ENCODE measurements around the gene HID1.
"Not testable (repeated sequence)": the region's sequence is repeated elsewhere in the genome, so short reads cannot be mapped to it uniquely, and the experiment has no call there.

HID1 gene

DNA sequence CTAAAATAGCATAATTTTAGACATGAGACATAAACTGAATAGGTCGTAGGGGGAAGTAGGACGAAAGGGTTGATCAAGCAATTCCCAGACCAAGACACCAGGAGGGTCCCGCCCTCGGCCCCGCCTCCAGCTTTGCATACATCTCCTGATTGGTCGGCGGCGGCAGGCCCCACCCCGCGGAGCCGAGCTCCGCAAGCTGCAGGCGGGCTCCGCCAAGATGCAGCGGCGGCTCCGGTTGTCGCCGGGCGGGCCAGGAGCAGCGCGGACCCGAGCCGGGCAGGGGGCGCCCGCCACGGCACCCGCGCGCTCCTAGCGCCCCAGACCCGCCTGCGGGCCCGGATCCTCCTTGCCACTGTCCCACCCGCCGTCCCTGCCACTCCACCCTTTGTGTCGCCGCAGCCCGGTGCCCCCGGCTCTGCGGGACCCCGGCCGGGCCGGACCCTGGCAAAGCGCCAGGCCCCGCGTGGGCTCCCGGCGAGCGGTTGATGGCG is 14.9 kb upstream of the HID1 start, which contains the start of gene CDR2L:
Gene CDR2L, plus strand, starts transcription at position 215 of the 491 bp plus-strand sequence. CDS start 412 bp downstream, outside the sequence.
- TF ChIP-seq, protein P1, sequence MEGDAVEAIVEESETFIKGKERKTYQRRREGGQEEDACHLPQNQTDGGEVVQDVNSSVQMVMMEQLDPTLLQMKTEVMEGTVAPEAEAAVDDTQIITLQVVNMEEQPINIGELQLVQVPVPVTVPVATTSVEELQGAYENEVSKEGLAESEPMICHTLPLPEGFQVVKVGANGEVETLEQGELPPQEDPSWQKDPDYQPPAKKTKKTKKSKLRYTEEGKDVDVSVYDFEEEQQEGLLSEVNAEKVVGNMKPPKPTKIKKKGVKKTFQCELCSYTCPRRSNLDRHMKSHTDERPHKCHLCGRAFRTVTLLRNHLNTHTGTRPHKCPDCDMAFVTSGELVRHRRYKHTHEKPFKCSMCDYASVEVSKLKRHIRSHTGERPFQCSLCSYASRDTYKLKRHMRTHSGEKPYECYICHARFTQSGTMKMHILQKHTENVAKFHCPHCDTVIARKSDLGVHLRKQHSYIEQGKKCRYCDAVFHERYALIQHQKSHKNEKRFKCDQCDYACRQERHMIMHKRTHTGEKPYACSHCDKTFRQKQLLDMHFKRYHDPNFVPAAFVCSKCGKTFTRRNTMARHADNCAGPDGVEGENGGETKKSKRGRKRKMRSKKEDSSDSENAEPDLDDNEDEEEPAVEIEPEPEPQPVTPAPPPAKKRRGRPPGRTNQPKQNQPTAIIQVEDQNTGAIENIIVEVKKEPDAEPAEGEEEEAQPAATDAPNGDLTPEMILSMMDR (IDR thresholded peaks at IDR 0.05; ENCODE audit: low read depth, low read length, missing control alignments) = no peak
- H3K4me3 ChIP-seq (ENCODE audit: low read depth, low read length) = peak within 1 kb of the TSS; percentile 68
- DNase-seq (ENCODE audit: low read depth) = peak; percentile 82
- in situ Hi-C loops (cut with HindIII; ENCODE audit: low sequenced_read_pairs) = no loop called here

- no peak overlapping the region for H3K4me3 ChIP-seq (ENCODE audit: low read depth, low read length)
- TF ChIP-seq, protein P1 (IDR thresholded peaks at IDR 0.05; ENCODE audit: low read depth, low read length, missing control alignments) = no peak
- in situ Hi-C loops (cut with HindIII; ENCODE audit: low sequenced_read_pairs) = no loop called here
- DNase-seq (ENCODE audit: low read depth) = no peak
Observed at GRCh38 chr17:74986206-74986576, 13.6 kb upstream of the HID1 start.

DNA sequence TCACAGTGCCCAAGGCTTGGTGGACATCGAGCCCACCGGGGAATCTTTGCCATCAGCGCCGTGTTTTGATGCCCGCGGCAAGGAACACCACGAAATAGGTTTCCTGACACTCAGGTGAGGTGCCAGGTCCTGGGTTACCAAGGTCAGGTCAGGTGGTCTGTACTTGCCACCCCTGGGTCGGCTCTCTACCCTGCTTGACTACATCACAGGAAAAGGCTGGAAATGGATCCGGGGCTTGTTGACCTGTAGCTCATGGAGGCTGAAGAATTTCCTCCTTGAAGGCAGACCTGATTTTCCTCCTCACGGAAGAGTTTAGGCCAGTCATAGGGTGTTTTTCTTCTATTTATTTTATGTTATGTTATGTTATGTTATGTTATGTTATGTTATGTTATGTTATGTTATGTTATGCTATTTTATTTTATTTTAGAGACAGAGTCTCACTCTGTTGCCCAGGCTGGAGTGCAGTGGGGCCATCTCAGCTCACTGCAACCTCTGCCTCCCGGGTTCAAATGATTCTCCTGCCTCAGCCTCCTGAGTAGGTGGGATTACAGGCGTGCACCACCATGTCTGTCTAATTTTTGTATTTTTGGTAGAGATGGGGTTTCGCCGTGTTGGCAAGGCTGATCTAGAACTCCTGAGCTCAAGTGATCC is 10.2 kb upstream of the HID1 start:
- in situ Hi-C loops (cut with HindIII; ENCODE audit: low sequenced_read_pairs); DNase-seq (ENCODE audit: low read depth): not testable (repeated sequence)
- H3K4me3 ChIP-seq (ENCODE audit: low read depth, low read length) = peak overlapping the region; percentile 69

- in situ Hi-C loops (cut with HindIII; ENCODE audit: low sequenced_read_pairs) = no loop called here
- TF ChIP-seq, protein P1 (IDR thresholded peaks at IDR 0.05; ENCODE audit: low read depth, low read length, missing control alignments) = no peak
- DNase-seq (ENCODE audit: low read depth) = no peak
- peak overlapping the region; percentile 69 for H3K4me3 ChIP-seq (ENCODE audit: low read depth, low read length)
Observed at GRCh38 chr17:74981979-74982662, 9.6 kb upstream of the HID1 start.

GRCh38 chr17:74981318-74981978 is 8.9 kb upstream of the HID1 start:
- DNase-seq (ENCODE audit: low read depth) = no peak
- TF ChIP-seq, protein P1 (IDR thresholded peaks at IDR 0.05; ENCODE audit: low read depth, low read length, missing control alignments) = no peak
- in situ Hi-C loops (cut with HindIII; ENCODE audit: low sequenced_read_pairs) = no loop called here
- peak overlapping the region; percentile 69 for H3K4me3 ChIP-seq (ENCODE audit: low read depth, low read length)

- in situ Hi-C loops (cut with HindIII; ENCODE audit: low sequenced_read_pairs) = no loop called here
- no peak for DNase-seq (ENCODE audit: low read depth)
- no peak overlapping the region for H3K4me3 ChIP-seq (ENCODE audit: low read depth, low read length)
- TF ChIP-seq, protein P1 (IDR thresholded peaks at IDR 0.05; ENCODE audit: low read depth, low read length, missing control alignments) = no peak
Observed at GRCh38 chr17:74979408-74980146, 7.0 kb upstream of the HID1 start.

Data from astrocyte of the cerebellum (primary cell).